Esophagus muscularis mucosa (tissue), 4 donors: Measurements from ENCODE around the gene AFF1. TPM values are rescaled to one million over a fixed set of nuclear protein-coding genes. Genes with fewer than 3 reads are reported as not detected.

ENCODE experiments used
- DNase-seq: peaks from one replicate; pipeline ENCODE4 v3.0.0-alpha.2; 2017; ENCODE audit errors: extremely low spot score
- H3K27ac ChIP-seq, 4 donors: fragments of 200-600 bp; sonication (generic); replicated peaks in 1 of 4; 1 replicate in 3 of 4; 2 replicates in 1 of 4; pipeline ENCODE4 v1.5.1; 2016 to 2019; ENCODE audit warnings: mild to moderate bottlenecking in 1 of 4
- H3K27me3 ChIP-seq, 4 donors: fragments of 200-600 bp; sonication (generic); one replicate each; pipeline versions ENCODE4 v1.5.1 to v1.6.0; 2016 to 2019
- H3K36me3 ChIP-seq, 4 donors: fragments of 200-600 bp; sonication (generic); one replicate each; pipeline ENCODE4 v1.5.1; 2016 to 2019
- H3K4me1 ChIP-seq, 4 donors: fragments of 200-600 bp; sonication (generic); one replicate each; pipeline ENCODE4 v1.5.1; 2016 to 2019
- H3K4me3 ChIP-seq, 4 donors: fragments of 200-600 bp; sonication (generic); 1 replicate in 2 of 4; 2 replicates in 2 of 4; pipeline ENCODE4 v1.5.1; 2016 to 2019; ENCODE audit warnings: mild to moderate bottlenecking in 4 of 4, moderate library complexity in 1 of 4
- H3K9me3 ChIP-seq, 4 donors: fragments of 200-600 bp; sonication (generic); 1 replicate in 3 of 4; 2 replicates in 1 of 4; pipeline ENCODE4 v1.5.1; 2016 to 2019
- EP300 ChIP-seq: sonication (generic); formaldehyde crosslinking; IDR thresholded peaks from one replicate; pipeline ENCODE4 v1.6.1; 2017; ENCODE audit warnings: antibody characterized with exemption
- POLR2A ChIP-seq: fragments of 450-650 bp; IDR thresholded peaks from one replicate; pipeline ENCODE4 v1.6.1; 2017; ENCODE audit warnings: antibody characterized with exemption, moderate library complexity, mild to moderate bottlenecking, low read depth
- POLR2AphosphoS5 ChIP-seq, 2 donors: sonication (generic); formaldehyde crosslinking; IDR thresholded peaks; one replicate each; pipeline ENCODE4 v1.6.1; 2017; ENCODE audit warnings: antibody characterized with exemption in 2 of 2
- WGBS: methylation state at CpG from one replicate; pipeline ENCODE4 v1.1.5; 2018; 5-methylcytosine and 5-hydroxymethylcytosine counted together
- intact Hi-C: fragments of 100-400 bp; cut with DNase I; formaldehyde crosslinking; loops from one replicate; pipeline ENCODE4 v1.15.1; 2023
- total RNA-seq, 4 donors: library from RNA; depleted of rRNA; stranded (reverse); fragments of >200 nt; gene quantifications; one replicate each; pipeline versions ENCODE4 v1.1.0 to v1.2.1, GENCODE V29; 2016
- TF ChIP-seq, protein P1 (sequence below), 3 experiments: fragments of 200-600 bp in 2 of 3; fragments of 450-650 bp in 1 of 3; sonication (generic) in 2 of 3; IDR thresholded peaks; one replicate each; pipeline ENCODE4 v1.5.1; 2017 to 2019; ENCODE audit warnings: antibody characterized with exemption in 3 of 3, mild to moderate bottlenecking in 2 of 3, moderate library complexity in 1 of 3

The AFF1 gene
- total RNA-seq, 4 donors from 2014 or later = 53.6 to 85.2 (median 70.6) TPM

DNA sequence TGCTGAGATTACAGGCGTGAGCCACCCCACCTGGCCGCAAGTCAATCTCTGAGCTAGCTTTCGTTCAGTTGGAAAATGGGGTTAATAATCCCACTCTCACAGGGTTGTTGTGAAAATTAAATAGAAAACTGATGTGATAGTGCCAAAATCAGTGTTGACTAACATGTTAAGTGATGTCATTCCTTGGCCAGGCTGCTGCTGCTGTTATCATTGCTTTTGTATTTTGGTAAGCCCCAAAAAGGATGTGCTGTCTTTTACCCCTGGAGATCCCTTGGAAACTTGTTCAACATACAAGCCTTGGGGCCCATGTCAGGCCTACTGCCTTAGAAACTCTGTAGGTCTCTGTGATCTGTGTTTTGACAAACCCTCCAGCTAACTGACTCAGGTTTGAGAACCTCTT is 106.3 kb downstream of the AFF1 start:
- TF ChIP-seq POLR2AphosphoS5 (IDR thresholded peaks at IDR 0.05) (peak in 1 of 2 donors; percentile 24), EP300 (no peak)
- WGBS = 96% methylated on average over 3 of the region's 3 CpGs
- no peaks in the 10 kb centered on the region for H3K36me3 ChIP-seq
- peaks cover 96 to 100% (median 100%) of the 10 kb centered on the region in 4 donors for H3K4me1 ChIP-seq
- no peaks in the 10 kb centered on the region for H3K9me3 ChIP-seq
- peak overlapping the region; percentile 75 to 89 (median 83) for H3K27ac ChIP-seq
- intact Hi-C loops = no loop called here
- no peak overlapping the region for H3K4me3 ChIP-seq
- peak; percentile 92 for DNase-seq
- no peaks in the 10 kb centered on the region for H3K27me3 ChIP-seq

- intact Hi-C loops = no loop called here
These were observed 107.4 kb downstream of the AFF1 start for GRCh38 chr4:87042221-87042620.

GRCh38 chr4:87042986-87043820 is 108.4 kb downstream of the AFF1 start:
- H3K27ac ChIP-seq = peak overlapping the region; percentile 79 to 89 (median 86)
- no peak for TF ChIP-seq POLR2AphosphoS5 (IDR thresholded peaks at IDR 0.05)
- TF ChIP-seq, protein P1, sequence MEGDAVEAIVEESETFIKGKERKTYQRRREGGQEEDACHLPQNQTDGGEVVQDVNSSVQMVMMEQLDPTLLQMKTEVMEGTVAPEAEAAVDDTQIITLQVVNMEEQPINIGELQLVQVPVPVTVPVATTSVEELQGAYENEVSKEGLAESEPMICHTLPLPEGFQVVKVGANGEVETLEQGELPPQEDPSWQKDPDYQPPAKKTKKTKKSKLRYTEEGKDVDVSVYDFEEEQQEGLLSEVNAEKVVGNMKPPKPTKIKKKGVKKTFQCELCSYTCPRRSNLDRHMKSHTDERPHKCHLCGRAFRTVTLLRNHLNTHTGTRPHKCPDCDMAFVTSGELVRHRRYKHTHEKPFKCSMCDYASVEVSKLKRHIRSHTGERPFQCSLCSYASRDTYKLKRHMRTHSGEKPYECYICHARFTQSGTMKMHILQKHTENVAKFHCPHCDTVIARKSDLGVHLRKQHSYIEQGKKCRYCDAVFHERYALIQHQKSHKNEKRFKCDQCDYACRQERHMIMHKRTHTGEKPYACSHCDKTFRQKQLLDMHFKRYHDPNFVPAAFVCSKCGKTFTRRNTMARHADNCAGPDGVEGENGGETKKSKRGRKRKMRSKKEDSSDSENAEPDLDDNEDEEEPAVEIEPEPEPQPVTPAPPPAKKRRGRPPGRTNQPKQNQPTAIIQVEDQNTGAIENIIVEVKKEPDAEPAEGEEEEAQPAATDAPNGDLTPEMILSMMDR (IDR thresholded peaks at IDR 0.05) = no peak
- no peak for TF ChIP-seq POLR2A
- TF ChIP-seq EP300 = no peak
- peaks cover 87 to 94% (median 89%) of the 10 kb centered on the region in 4 donors for H3K4me1 ChIP-seq
- DNase-seq = peak; percentile 83
- H3K36me3 ChIP-seq = peaks cover 6 to 15% (median 11%) of the 10 kb centered on the region in 4 donors
- no peaks in the 10 kb centered on the region for H3K9me3 ChIP-seq
- intact Hi-C loops = no loop called here
- no peaks in the 10 kb centered on the region for H3K27me3 ChIP-seq
- 88% methylated on average over 4 of the region's 4 CpGs for WGBS
- no peak overlapping the region for H3K4me3 ChIP-seq

More at GRCh38 chr4:87042221-87042620, 107.4 kb downstream of the AFF1 start:
- peak; percentile 37 for DNase-seq
- Histone ChIP-seq H3K9me3 (no peaks in the 10 kb centered on the region), H3K27me3 (no peaks in the 10 kb centered on the region), H3K27ac (peak overlapping the region; percentile 75 to 89 (median 83)), H3K4me3 (no peak overlapping the region), H3K4me1 (peaks cover 96 to 100% (median 97%) of the 10 kb centered on the region in 4 donors), H3K36me3 (peaks cover 6 to 8% (median 8%) of the 10 kb centered on the region in 4 donors)
- TF ChIP-seq POLR2AphosphoS5 (IDR thresholded peaks at IDR 0.05) (no peak), EP300 (no peak), POLR2A (no peak)
- TF ChIP-seq, protein P1 (IDR thresholded peaks at IDR 0.05) = no peak
- WGBS = 62% methylated on average over 1 of the region's 1 CpG

DNA sequence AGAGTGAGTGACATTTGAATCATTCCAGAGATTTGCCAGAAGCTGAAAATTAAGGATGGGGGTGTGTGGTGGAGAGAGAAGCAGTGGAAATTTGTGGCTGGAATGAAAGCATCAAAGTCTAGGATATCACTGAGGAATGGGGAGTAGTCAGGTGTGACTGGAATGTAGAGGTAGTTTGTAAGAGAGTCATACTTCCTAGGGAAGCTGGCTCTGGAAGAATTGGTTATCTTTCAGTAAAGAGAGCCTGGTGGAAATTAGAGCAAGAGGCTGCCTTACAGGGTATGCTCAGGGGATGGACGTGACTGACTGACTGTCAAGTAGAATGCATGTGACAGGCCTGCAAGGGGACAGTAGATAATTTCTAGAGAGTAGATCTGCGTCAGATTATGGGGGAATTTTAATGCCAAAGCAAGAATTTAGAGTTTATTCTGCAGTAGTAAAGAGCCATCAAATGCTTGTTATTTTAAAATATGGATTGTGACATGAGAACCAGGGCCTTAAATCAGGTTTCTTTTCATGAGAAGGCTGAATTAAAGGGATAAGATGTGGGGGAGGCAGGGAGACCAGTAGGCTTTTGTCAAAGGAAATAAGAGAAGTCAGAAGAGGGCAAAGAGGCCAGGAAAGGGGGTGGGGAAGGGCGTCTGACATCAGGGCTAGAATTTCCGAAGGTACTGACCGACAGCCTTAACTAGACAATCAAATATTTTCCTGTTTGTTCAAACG is 109.9 kb downstream of the AFF1 start:
- Histone ChIP-seq H3K9me3 (no peaks in the 10 kb centered on the region), H3K27me3 (no peaks in the 10 kb centered on the region), H3K4me1 (peaks cover 85 to 86% (median 85%) of the 10 kb centered on the region in 4 donors), H3K4me3 (peak overlapping the region; percentile 27 to 40 (median 34)), H3K36me3 (peaks cover 6 to 22% (median 13%) of the 10 kb centered on the region in 4 donors), H3K27ac (peak overlapping the region; percentile 79 to 89 (median 86))
- intact Hi-C loops = no loop called here
- TF ChIP-seq, protein P1 (IDR thresholded peaks at IDR 0.05) = no peak
- TF ChIP-seq POLR2AphosphoS5 (IDR thresholded peaks at IDR 0.05) (no peak), EP300 (no peak), POLR2A (no peak)
- WGBS = 21% methylated on average over 6 of the region's 6 CpGs
- peak; percentile 84 for DNase-seq

GRCh38 chr4:87045234-87045558 is 110.4 kb downstream of the AFF1 start:
- Histone ChIP-seq H3K4me3 (peak overlapping the region; percentile 27 to 40 (median 34)), H3K27me3 (no peaks in the 10 kb centered on the region), H3K36me3 (peaks cover 6 to 22% (median 13%) of the 10 kb centered on the region in 4 donors), H3K27ac (peak overlapping the region; percentile 79 to 89 (median 86)), H3K9me3 (no peaks in the 10 kb centered on the region), H3K4me1 (peaks cover 85 to 86% (median 85%) of the 10 kb centered on the region in 4 donors)
- intact Hi-C loops = no loop called here
- TF ChIP-seq, protein P1 (IDR thresholded peaks at IDR 0.05) = no peak
- no peak for TF ChIP-seq POLR2A
- TF ChIP-seq POLR2AphosphoS5 (IDR thresholded peaks at IDR 0.05) = no peak
- TF ChIP-seq EP300 = no peak
- WGBS = 24% methylated on average over 6 of the region's 6 CpGs
- no peak for DNase-seq
